ENCODE measurements around the gene EFNB1. TPM values are rescaled to one million over a fixed set of nuclear protein-coding genes. Genes with fewer than 3 reads are reported as not detected.

EFNB1 gene
- polyA plus RNA-seq, 3 donors, result 9.8 to 60.4 (median 31.3) TPM

DNA sequence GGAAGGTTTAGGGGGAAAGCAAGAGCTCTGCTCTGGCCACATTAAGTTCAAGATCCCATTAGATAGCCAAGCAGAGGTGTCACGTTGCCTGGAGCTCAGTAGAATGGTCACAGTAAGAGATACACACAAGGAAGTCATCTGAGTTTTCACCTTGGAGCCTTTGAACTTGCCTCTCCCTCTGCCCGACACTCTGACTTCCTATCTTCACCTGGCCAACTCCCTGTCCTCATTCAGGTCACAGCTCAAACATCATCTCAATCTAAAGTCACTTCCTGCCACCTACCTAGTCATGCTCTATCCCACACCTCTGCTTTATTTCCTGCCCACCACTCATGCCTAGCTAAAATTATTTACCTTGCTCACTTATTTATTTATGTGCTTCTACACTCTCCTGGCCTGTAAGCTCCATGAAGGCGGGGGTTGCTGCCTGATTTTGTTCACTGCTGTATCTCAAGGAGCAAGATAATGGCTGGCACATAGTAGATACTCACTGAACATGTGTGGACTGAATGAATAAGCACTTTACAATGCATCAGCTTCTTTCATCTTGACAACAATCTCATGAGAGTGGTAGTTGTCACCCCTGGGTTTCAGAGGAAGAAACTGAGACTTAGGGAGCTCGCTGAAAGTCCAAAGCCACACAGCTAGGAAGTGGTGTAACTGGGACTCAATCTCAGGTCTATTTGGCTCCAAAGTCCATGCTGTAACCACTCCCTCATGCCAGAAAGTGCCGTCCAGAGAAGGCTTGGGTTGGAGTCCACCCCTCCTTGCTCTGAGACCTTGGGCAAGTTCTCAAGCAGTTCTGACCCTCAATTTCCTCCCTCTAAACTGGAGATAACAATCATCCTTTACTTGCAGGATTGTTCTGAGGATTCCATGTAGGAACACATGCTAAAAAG lies 40.3 kb downstream of the EFNB1 start:
- no peak overlapping the region for H3K27ac ChIP-seq (ENCODE audit: low read depth, low read length)
- 41 to 83% (median 64%) methylated on average over 4 to 5 of the region's 5 CpGs for WGBS, 3 donors

DNA sequence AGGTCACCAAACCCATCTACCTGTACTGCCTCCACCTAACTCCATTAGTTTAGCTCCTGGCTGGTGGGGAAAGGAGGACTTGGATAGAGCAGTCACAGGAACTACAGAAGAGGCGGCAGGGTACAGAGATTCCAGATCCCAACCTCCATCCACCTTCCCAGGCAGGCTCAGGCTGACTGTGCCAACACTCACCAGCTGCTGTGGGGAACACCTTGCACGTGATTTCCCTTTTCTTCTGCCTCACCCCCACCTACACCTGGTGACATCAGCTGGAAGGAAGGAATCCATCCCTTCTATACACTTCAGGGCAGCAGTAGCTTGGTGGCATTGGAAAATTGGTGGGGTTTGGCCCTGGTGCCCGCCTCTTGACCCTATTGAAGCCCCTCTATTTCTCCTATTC lies 41.5 kb downstream of the EFNB1 start:
- WGBS, 3 donors, result 75 to 92% (median 88%) methylated on average over 2 to 3 of the region's 3 CpGs
- H3K27ac ChIP-seq (ENCODE audit: low read depth, low read length), result no peak overlapping the region

DNA sequence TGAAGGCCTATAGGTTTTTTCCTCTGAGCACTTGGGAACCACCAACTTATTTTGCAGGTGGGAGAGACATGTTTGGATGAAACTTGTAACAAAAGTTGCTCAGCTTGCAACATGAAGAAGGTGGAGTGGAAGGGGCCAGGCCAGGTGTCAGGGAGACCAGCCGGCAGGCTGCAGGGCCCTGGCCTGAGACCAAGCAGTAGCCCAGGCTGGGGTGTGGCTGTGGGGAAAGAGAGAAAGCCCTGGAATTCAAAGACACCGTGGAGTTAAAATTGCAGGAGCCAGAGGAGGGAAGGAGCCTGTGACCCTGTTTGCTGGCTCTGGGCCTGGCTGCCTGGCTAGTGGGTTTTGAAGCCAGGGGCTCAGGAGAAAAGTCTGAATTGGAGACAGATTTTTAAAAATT lies 43.4 kb downstream of the EFNB1 start:
- 24 to 60% (median 58%) methylated on average over 2 of the region's 2 CpGs for WGBS, 3 donors
- H3K27ac ChIP-seq (ENCODE audit: low read depth, low read length), result no peak overlapping the region

DNA sequence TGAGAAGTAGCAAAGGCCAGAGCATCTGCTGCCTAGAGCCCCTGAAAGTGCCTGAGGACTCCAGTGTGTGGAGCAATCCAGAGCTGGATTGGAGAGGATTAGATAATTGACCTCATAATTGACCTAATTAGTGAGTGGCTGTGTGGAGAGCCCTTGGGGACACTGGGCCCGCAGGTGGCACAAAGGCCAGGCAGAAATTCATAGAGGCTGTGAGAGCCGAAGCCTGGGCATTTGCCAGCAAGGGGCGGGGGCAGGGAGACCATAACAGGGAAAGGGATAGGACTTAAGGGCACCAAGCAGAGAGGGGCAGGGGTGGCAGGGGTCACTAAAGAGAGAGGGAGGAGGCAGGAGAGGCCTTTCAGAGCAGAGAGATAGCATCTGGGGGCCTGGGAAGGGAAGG lies 45.3 kb downstream of the EFNB1 start:
- 81 to 90% (median 83%) methylated on average over 3 of the region's 3 CpGs for WGBS, 3 donors
- no peak overlapping the region for H3K27ac ChIP-seq (ENCODE audit: low read depth, low read length)

DNA sequence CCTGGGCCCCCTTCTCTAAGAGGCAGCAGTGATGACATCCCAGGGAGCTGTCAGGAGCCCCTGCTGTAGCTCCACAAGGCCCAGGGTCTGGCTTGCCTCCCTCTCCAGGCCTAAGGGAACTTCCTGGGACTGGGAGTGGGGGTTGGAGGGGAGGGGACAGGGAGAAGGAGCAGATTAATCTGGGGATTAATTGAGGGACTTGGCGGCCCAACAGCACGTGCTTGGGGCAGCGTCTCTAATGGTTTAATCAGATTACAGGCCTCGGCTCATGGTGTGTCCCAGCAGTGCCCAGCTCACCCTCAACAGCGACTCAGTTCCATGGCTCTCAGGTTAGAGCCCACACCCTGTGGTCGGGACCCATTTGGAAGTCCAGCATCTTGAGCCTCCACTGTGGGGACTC lies 47.9 kb downstream of the EFNB1 start:
- 87 to 94% (median 88%) methylated on average over 5 to 6 of the region's 6 CpGs for WGBS, 3 donors
- no peak overlapping the region for H3K27ac ChIP-seq (ENCODE audit: low read depth, low read length)

DNA sequence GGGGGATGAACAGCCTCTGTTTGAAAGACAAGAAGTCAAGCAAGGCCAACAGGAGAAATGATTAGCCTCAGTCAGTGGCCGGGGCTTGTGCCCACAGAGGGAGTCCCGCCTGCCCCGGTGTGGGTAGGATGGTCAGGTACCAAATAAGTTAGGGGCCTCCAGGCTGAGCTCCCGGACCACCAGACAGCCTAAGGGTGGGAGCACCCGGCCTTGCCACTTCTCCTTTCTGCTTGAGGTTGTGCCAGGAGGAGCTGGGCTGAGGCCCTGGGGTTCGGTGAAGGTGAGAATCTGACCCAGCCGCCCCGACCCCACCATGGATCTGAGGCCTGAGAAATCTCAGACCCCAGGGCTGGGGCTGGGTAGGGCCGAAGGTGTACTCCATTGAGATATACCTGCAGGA lies 48.8 kb downstream of the EFNB1 start:
- 75 to 93% (median 84%) methylated on average over 8 to 9 of the region's 9 CpGs for WGBS, 3 donors
- no peak overlapping the region for H3K27ac ChIP-seq (ENCODE audit: low read depth, low read length)

DNA sequence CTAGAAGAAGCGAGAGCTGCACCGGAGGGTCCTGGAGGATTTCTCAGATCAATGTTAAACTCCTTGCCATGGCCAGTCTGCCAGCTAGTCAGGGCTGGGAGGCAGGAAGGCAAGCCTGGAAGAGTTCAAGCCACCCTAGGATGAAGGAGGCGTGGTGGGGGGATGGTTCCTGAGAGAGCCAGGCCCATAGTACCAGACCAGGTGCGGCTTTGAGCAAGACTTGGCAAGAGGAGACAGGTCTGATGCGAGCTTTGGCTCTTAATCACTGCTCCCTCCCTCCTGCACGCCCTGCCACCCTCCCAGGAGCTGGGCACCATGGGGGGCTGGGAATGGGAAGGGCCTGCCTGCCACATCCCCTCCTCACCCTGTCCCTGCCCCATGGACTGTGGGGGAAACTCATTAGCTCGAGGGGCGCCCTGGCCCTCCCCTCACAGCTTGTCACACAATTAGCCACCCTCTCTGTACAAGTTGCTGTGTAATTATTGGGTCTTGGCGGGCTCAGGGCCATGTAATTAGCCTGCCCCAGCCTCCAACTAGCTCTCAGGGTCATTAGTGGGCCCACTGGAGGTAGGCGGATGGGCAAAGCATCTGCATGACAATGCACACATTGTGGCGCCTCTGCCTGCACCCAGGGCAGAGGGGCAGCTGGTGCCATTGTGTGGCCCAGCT lies 50.3 kb downstream of the EFNB1 start:
- H3K27ac ChIP-seq (ENCODE audit: low read depth, low read length), result no peak overlapping the region
- 79 to 100% (median 95%) methylated on average over 5 to 11 of the region's 11 CpGs for WGBS, 3 donors

DNA sequence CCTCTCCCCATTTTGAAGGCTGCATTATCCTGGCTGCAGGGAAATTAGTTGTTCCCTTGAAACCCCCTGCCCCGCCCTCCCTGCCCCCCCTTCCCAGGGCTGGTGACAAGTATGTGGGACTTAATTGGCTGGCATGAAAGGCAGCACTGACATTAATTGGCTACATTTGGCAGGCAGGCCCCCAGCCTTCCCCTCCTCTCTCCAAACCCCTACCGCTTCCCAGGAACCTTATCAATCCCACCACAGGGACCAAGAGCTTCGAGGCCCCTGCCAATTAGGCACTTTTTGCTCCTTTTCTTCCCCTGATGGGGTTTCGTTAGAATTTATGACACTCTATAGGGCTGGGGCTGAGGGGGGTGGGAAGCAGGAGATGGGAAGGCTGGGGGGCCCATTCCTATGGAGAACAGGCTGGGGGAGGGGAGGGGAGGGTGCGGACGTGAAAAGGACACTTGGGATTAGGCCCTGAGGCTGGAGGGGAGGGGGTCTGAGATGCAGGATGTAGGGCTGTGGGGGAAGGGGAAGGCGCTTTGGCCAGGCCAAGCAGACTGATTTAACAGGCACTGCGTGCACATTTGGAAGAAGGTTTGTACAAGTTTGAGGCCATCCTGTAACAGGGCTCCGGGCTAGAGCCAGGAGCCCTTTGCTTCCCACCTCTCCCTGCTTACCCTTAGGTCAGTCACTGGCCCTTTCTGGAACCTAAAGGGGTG lies 52.2 kb downstream of the EFNB1 start:
- 53 to 87% (median 78%) methylated on average over 3 to 9 of the region's 9 CpGs for WGBS, 3 donors
- H3K27ac ChIP-seq (ENCODE audit: low read depth, low read length), result no peak overlapping the region

DNA sequence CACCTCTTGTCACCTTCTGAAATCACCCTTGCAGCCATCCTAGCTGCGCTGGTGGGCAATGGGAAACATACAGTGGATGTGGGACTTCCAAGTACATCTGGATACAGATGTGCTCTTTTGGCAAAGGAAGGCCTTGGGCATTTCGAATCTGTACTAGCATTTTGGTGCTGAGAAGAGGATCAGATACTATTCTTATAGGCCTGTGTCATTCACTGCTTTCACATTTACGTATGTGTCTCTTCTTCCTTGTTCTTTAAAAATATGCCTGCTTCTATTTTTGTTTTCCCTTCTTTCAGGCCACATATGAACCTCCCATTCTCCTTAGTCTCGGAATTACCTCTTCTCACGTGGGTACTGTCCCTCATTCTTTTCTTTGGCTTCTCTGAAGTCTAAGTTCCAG lies 53.1 kb downstream of the EFNB1 start:
- 51 to 88% (median 85%) methylated on average over 5 of the region's 5 CpGs for WGBS, 3 donors
- no peak overlapping the region for H3K27ac ChIP-seq (ENCODE audit: low read depth, low read length)

DNA sequence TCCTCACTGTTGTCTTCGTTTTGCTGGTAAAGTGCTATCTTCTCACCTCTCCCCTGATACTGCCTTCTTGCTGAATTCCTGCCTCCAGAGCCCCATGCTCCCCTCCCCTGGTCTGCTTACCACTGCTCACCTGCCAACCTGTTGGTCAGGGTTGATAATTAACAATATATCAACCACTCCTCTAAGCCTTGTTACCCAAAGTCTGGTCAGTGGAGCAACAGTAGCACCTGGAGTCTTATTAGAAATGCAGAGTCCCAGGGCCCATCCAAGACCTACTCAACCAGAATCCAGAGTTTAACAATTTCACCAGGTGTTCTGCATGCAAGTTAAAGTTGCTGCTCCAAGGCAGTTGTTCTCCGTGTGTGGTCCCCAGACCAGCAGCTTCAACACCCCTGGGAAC lies 55.0 kb downstream of the EFNB1 start:
- 14 to 87% (median 61%) methylated on average over 2 of the region's 2 CpGs for WGBS, 3 donors
- no peak overlapping the region for H3K27ac ChIP-seq (ENCODE audit: low read depth, low read length)

DNA sequence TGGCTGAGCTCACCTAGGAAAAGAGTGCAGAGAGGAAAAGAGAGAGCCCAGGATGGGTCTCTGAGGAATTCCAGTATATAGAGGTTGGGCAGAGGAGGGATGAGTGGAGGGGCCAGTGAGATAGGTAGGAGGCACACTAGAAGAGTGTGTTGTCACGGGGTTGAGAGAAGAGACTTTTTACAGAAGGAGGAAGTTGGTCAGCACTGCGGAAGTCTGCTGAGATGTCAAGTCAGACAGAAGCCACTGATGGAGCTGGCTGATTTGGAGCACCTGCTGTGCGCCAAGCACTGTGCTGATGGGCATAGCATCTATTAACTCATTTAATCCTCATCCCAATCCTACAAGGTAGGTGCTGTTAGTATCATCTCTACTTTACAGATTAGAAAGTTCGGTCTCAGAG lies 60.4 kb downstream of the EFNB1 start:
- WGBS, 3 donors, result 69 to 93% (median 74%) methylated on average over 3 to 4 of the region's 4 CpGs
- H3K27ac ChIP-seq (ENCODE audit: low read depth, low read length), result no peak overlapping the region

Other genes with a start within 250 kb of the EFNB1 start
- 10 to 100 TPM in 2 of 3 donors, 1 to 10 TPM in 1; 3.0 to 12.1 (median 11.5) TPM for gene STARD8, start 181.4 kb upstream of the EFNB1 start, polyA plus RNA-seq

Measured in adipose tissue (tissue), 3 donors.